CD4-positive, CD25-positive, alpha-beta regulatory T cell (primary cell): Measurements from ENCODE around the gene PKLR. TPM values are rescaled to one million over a fixed set of nuclear protein-coding genes. Genes with fewer than 3 reads are reported as not detected.

Experiments used
- ATAC-seq, 2 donors: fragments of 150-1000 bp; cut with Tn5 transposase; one replicate each; pipeline ENCODE4 v1.10.0; 2021; ENCODE audit warnings: low read depth in 2 of 2, moderate number of reproducible peaks in 2 of 2, moderate library complexity in 1 of 2
- DNase-seq, 3 donors: peaks; one replicate each; pipeline versions ENCODE4 v3.0.0 to v3.0.0-alpha.2; 2012 to 2022; ENCODE audit warnings: mixed read lengths in 1 of 3
- H3K27ac ChIP-seq: one replicate; pipeline ENCODE4 v1.7.0; 2013; ENCODE audit warnings: mild to moderate bottlenecking, low read length; ENCODE audit not compliant: insufficient read depth, poor library complexity, severe bottlenecking
- H3K27me3 ChIP-seq: one replicate; pipeline ENCODE4 v1.7.0; 2013; ENCODE audit warnings: low read length; ENCODE audit not compliant: control insufficient read depth, insufficient read depth
- H3K36me3 ChIP-seq: one replicate; pipeline ENCODE4 v1.7.0; 2013; ENCODE audit warnings: mild to moderate bottlenecking, low read length, moderate library complexity; ENCODE audit not compliant: control insufficient read depth, insufficient read depth
- H3K4me1 ChIP-seq: 2 replicates; pipeline ENCODE4 v1.7.0; 2013; ENCODE audit warnings: mild to moderate bottlenecking, low read length; ENCODE audit not compliant: insufficient read depth, control insufficient read depth, poor library complexity, severe bottlenecking
- H3K4me3 ChIP-seq: one replicate; pipeline ENCODE4 v1.7.0; 2013; ENCODE audit warnings: low read depth, mild to moderate bottlenecking, low read length, moderate library complexity
- H3K9me3 ChIP-seq, 2 experiments: 1 replicate in 1 of 2; 2 replicates in 1 of 2; pipeline ENCODE4 v1.7.0; 2013; ENCODE audit warnings: low read length in 2 of 2, mild to moderate bottlenecking in 1 of 2, moderate library complexity in 1 of 2; ENCODE audit not compliant: control insufficient read depth in 2 of 2
- H3K27ac Mint-ChIP-seq, 3 donors: one replicate each; pipeline ENCODE4 v1.8.0; 2020 to 2022; ENCODE audit warnings: mild to moderate bottlenecking in 3 of 3, mixed read lengths in 3 of 3, moderate library complexity in 2 of 3
- H3K27me3 Mint-ChIP-seq: one replicate; pipeline ENCODE4 v1.8.0; 2022; ENCODE audit warnings: mild to moderate bottlenecking, mixed read lengths
- H3K36me3 Mint-ChIP-seq: one replicate; pipeline ENCODE4 v1.8.0; 2020; ENCODE audit warnings: mixed read lengths
- H3K4me1 Mint-ChIP-seq, 4 donors: one replicate each; pipeline ENCODE4 v1.8.0; 2020 to 2022; ENCODE audit warnings: mixed read lengths in 4 of 4, mild to moderate bottlenecking in 1 of 4
- H3K4me3 Mint-ChIP-seq, 4 donors: one replicate each; pipeline ENCODE4 v1.8.0; 2020 to 2022; ENCODE audit warnings: mild to moderate bottlenecking in 4 of 4, mixed read lengths in 4 of 4, moderate library complexity in 3 of 4
- H3K9me3 Mint-ChIP-seq, 7 donors: one replicate each; pipeline ENCODE4 v1.8.0; 2020 to 2022; ENCODE audit warnings: mixed read lengths in 7 of 7, mild to moderate bottlenecking in 3 of 7, moderate library complexity in 2 of 7
- polyA plus RNA-seq, 4 donors: library from polyadenylated mRNA; unstranded; fragments of 300-500 nt; fragmentation: Illumina TruSeq; gene quantifications; one replicate each; pipeline ENCODE4 v1.2.3, GENCODE V29; 2021
- total RNA-seq: library from RNA; stranded (reverse); gene quantifications from one replicate; pipeline ENCODE4 v1.2.3, GENCODE V29; 2022

PKLR gene
- total and polyA plus RNA-seq, 5 donors from 2014 or later: not detected

DNA sequence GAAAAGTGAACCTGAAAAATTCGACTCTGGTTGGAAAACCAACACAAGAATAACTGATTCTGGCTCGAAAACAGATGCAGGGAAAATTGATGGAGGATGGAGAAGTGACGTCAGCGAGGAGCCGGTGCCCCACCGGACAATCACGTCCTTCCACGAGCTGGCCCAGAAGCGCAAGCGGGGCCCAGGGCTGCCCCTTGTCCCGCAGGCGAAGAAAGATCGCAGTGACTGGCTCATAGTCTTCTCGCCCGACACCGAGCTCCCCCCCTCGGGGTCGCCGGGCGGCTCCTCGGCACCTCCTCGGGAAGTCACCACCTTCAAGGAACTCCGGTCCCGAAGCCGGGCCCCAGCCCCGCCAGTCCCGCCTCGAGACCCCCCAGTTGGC, 21.3 kb upstream of the PKLR start:
- Histone ChIP-seq H3K27me3 (no peaks in the 10 kb centered on the region), H3K36me3 (no peaks in the 10 kb centered on the region), H3K9me3 (no peaks in the 10 kb centered on the region), H3K4me1 (peaks cover 37% of the 10 kb centered on the region), H3K27ac (peak overlapping the region; percentile 96), H3K4me3 (peak overlapping the region; percentile 64)
- H3K4me3 Mint-ChIP-seq: peak overlapping the region; percentile 51 to 88 (median 78)
- H3K27ac Mint-ChIP-seq: peak overlapping the region in 1 of 3 donors; percentile 68
- H3K9me3 Mint-ChIP-seq: no peaks in the 10 kb centered on the region
- H3K4me1 Mint-ChIP-seq: peaks cover 0 to 39% (median 14%) of the 10 kb centered on the region in 4 donors
- DNase-seq: peak in 1 of 3 donors; percentile 23
- no peak for ATAC-seq
- no peaks in the 10 kb centered on the region for H3K27me3 Mint-ChIP-seq
- peaks cover 3% of the 10 kb centered on the region for H3K36me3 Mint-ChIP-seq

DNA sequence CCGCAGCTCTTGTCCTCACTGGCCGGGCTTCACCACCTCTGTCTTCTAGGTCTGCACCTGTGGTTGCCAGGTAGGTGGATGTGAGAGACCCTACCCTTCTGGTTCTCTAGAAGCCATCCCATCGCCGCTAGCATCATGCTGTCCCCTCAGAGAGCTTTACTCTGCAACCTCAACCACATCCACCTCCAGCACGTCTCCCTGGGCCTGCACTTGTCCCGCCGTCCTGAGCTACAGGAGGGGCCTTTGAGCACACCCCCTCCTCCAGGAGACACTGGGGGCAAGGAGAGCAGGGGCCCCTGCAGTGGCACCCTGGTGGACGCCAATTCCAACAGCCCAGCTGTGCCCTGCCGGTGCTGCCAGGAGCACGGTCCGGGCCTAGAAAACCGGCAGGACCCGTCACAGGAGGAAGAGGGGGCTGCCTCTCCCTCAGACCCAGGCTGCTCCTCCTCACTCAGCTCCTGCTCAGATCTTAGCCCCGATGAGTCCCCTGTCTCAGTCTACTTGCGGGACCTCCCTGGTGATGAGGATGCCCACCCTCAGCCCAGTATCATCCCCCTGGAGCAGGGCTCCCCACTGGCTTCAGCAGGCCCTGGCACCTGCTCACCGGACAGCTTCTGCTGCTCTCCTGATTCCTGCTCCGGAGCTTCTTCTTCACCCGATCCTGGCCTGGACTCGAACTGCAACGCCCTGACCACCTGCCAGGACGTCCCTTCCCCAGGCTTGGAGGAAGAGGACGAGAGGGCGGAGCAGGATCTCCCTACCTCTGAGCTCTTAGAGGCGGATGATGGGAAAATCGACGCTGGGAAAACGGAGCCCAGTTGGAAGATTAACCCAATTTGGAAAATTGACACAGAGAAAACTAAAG, 20.6 kb upstream of the PKLR start:
- Mint-ChIP-seq H3K4me3 (peak overlapping the region; percentile 73 to 89 (median 85)), H3K4me1 (peaks cover 0 to 36% (median 11%) of the 10 kb centered on the region in 4 donors), H3K27me3 (no peaks in the 10 kb centered on the region), H3K9me3 (no peaks in the 10 kb centered on the region), H3K36me3 (peaks cover 3% of the 10 kb centered on the region), H3K27ac (peak overlapping the region in 2 of 3 donors; percentile 46 to 68)
- Histone ChIP-seq H3K27me3 (no peaks in the 10 kb centered on the region), H3K36me3 (no peaks in the 10 kb centered on the region), H3K9me3 (no peaks in the 10 kb centered on the region), H3K27ac (peak overlapping the region; percentile 96), H3K4me3 (peak overlapping the region; percentile 64), H3K4me1 (peaks cover 37% of the 10 kb centered on the region)
- DNase-seq (no peak), ATAC-seq (no peak)

DNA sequence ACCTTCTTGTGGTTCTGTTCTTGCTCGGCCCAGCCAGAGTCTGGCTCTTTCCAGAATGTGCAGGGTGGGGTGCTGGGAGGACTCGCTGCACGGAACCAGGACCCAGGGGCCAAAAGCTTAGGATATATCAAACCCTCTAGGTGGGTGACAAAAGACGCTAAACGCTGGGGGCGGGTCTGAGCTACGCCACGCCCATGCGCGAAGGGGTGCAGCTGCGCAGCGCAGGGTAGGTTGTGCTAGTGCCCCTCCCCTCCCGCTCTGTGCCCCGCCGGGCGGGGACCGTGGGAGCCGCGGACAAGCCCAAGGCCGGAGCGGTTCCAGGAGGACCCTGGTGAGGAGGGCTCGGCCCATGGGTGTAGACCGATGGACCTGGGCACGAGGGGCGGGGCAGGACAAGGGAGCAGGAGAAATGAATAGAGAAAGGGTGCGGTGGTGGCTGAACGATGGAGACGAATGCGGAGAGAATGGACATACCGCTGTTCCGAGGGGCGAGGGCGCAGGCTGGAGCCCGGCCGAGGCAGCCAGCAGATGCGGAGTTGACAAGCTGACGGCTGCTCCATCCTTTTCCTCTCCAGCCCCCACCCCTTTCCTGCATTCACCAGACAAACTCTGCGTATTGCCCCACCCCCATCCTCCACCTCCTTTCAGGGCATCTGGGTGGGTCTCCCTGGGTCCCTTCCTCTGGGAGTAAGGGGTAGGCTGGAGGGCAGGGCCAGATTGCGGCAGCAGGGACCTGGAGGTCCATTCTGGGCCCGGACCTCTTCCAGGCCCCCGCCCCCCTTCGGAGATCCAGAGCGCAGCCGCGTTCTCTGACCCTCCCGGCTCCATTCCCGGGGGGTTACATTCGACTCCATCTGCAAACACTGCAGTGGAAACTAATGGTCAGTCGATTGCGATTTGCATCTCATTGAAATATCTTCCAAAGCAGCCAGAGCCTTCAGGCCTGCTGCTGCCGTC, 19.7 kb upstream of the PKLR start, which contains the start of gene RUSC1:
TSS of gene RUSC1 (plus strand) at position 234 of the 957 bp plus-strand sequence. CDS start 880 bp downstream, outside the sequence.
- Mint-ChIP-seq H3K4me1 (peaks cover 0 to 33% (median 7%) of the 10 kb centered on the region in 4 donors), H3K36me3 (peaks cover 3% of the 10 kb centered on the region), H3K27ac (peak within 1 kb of the TSS in 2 of 3 donors; percentile 29 to 46), H3K4me3 (peak within 1 kb of the TSS; percentile 76 to 89 (median 85)), H3K27me3 (no peaks in the 10 kb centered on the region), H3K9me3 (no peaks in the 10 kb centered on the region)
- no peak within 1 kb of the TSS for H3K27ac ChIP-seq
- H3K4me3 ChIP-seq: no peak within 1 kb of the TSS
- no peaks in the 10 kb centered on the region for H3K27me3 ChIP-seq
- H3K4me1 ChIP-seq: peaks cover 37% of the 10 kb centered on the region
- peak; percentile 59 to 78 (median 60) for DNase-seq
- peak; percentile 16 for ATAC-seq
- H3K36me3 ChIP-seq: no peaks in the 10 kb centered on the region
- H3K9me3 ChIP-seq: no peaks in the 10 kb centered on the region

DNA sequence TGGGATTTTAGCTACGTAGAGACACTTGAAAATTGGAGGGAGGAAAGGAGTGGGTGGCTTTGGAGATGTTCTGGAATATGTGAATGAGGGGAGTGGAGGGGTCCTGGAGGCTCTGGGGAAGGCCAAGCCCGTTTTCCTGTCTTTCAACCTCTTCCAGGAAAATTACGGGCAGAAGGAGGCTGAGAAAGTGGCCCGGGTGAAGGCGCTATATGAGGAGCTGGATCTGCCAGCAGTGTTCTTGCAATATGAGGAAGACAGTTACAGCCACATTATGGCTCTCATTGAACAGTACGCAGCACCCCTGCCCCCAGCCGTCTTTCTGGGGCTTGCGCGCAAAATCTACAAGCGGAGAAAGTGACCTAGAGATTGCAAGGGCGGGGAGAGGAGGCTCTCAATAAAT, 19.0 kb upstream of the PKLR start:
- no peak for ATAC-seq
- no peak for DNase-seq
- Histone ChIP-seq H3K9me3 (no peaks in the 10 kb centered on the region), H3K27ac (no peak overlapping the region), H3K36me3 (no peaks in the 10 kb centered on the region), H3K4me1 (peaks cover 36% of the 10 kb centered on the region), H3K27me3 (no peaks in the 10 kb centered on the region), H3K4me3 (no peak overlapping the region)
- Mint-ChIP-seq H3K27ac (no peak overlapping the region), H3K4me3 (peak overlapping the region; percentile 76 to 89 (median 85)), H3K27me3 (no peaks in the 10 kb centered on the region), H3K4me1 (peaks cover 0 to 27% (median 4%) of the 10 kb centered on the region in 4 donors), H3K36me3 (peaks cover 3% of the 10 kb centered on the region), H3K9me3 (no peaks in the 10 kb centered on the region)

GRCh38 chr1:155319536-155319935, 18.3 kb upstream of the PKLR start:
- no peaks in the 10 kb centered on the region for H3K36me3 ChIP-seq
- Mint-ChIP-seq H3K27ac (peak overlapping the region in 1 of 3 donors; percentile 44), H3K27me3 (no peaks in the 10 kb centered on the region), H3K9me3 (no peaks in the 10 kb centered on the region), H3K4me3 (peak overlapping the region in 3 of 4 donors; percentile 11 to 88 (median 38)), H3K4me1 (peaks cover 0 to 23% (median 4%) of the 10 kb centered on the region in 4 donors), H3K36me3 (peaks cover 6% of the 10 kb centered on the region)
- H3K9me3 ChIP-seq: no peaks in the 10 kb centered on the region
- no peak overlapping the region for H3K27ac ChIP-seq
- no peak for DNase-seq
- peaks cover 29% of the 10 kb centered on the region for H3K4me1 ChIP-seq
- H3K27me3 ChIP-seq: no peaks in the 10 kb centered on the region
- H3K4me3 ChIP-seq: no peak overlapping the region
- no peak for ATAC-seq

- Histone ChIP-seq H3K27me3 (no peaks in the 10 kb centered on the region), H3K4me3 (no peak overlapping the region), H3K9me3 (no peaks in the 10 kb centered on the region), H3K27ac (no peak overlapping the region), H3K4me1 (peaks cover 21% of the 10 kb centered on the region), H3K36me3 (peaks cover 3% of the 10 kb centered on the region)
- Mint-ChIP-seq H3K4me3 (peak overlapping the region in 2 of 4 donors; percentile 73 to 87), H3K27ac (no peak overlapping the region), H3K27me3 (no peaks in the 10 kb centered on the region), H3K9me3 (no peaks in the 10 kb centered on the region), H3K4me1 (peaks cover 0 to 28% (median 5%) of the 10 kb centered on the region in 4 donors), H3K36me3 (peaks cover 11% of the 10 kb centered on the region)
- ATAC-seq (no peak), DNase-seq (no peak)
Measured at GRCh38 chr1:155318082-155318481, 16.8 kb upstream of the PKLR start.

DNA sequence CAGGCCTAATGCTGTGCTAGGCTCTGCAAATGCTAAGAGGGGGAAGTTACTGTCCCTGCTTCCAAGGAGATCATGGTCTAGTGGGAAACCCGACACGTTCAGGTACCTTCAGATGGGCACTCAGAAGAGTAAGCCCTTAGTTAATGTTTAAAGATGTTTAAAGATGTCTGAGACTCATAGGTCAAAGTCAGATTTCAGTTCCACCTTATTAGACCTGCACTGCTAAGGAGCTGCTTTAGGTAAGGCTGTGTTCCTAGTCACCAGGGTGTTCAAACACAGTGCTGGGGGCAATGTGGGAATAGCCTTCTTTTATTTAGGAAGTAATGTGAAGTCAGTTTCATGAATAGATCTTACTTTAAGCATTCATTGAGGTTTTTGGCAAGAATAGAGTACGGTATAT, 15.7 kb upstream of the PKLR start:
- Mint-ChIP-seq H3K4me1 (peaks cover 0 to 28% (median 6%) of the 10 kb centered on the region in 4 donors), H3K27ac (no peak overlapping the region), H3K27me3 (no peaks in the 10 kb centered on the region), H3K36me3 (peaks cover 12% of the 10 kb centered on the region), H3K4me3 (peak overlapping the region in 1 of 4 donors; percentile 32), H3K9me3 (no peaks in the 10 kb centered on the region)
- no peak overlapping the region for H3K27ac ChIP-seq
- no peaks in the 10 kb centered on the region for H3K9me3 ChIP-seq
- no peaks in the 10 kb centered on the region for H3K27me3 ChIP-seq
- H3K4me1 ChIP-seq: peaks cover 11% of the 10 kb centered on the region
- H3K36me3 ChIP-seq: peaks cover 13% of the 10 kb centered on the region
- ATAC-seq (no peak), DNase-seq (no peak)
- no peak overlapping the region for H3K4me3 ChIP-seq
